ENCODE results near the gene CTSZ. TPM values are rescaled to one million over a fixed set of nuclear protein-coding genes. Genes with fewer than 3 reads are reported as not detected.
"Not testable (repeated sequence)": the region's sequence is repeated elsewhere in the genome, so short reads cannot be mapped to it uniquely, and the experiment has no call there.

Gene CTSZ
- total RNA-seq, 1 experiment from 2014 or later: 228 TPM

DNA sequence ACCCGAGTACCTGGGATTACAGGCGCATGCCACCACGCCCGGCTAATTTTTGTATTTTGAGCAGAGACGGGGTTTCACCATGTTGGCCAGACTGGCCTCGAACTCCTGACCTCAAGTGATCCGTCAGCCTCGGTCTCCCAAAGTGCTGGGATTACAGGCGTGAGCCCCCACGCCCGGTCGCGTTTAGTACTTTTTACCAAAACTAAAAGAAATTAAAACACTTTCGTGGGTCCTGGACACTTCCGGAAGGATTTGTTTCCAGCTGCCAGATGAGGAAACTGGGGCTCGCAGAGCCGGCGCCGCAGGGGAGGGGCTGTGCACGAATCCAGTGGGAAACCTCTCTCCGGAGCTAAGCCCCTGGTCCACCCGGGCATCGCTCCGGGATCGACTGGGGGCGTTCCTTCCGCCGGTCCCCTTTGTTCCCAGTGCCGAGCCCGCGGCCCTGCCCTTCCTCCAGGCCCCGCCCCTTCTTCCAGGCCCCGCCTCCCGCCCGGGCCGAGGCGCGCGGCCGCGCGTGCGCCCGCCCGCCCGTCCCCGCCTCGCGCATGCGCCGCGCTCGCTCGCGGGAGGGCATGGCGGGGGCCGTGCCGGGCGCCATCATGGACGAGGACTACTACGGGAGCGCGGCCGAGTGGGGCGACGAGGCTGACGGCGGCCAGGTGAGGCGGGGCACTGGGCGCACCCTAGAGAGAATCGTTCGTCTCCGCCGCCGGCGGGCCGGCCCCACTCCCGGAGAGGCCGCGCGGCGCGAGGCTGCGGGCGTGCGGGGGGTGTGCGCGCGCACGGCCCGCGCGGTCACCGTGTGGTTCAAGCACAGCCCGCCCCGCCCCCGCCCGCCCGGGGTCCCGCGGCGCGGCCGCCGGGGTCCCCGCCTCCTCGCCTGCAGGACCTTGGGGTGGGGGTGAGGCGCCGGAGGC lies 26.1 kb downstream of the CTSZ start, which contains the start of gene NELFCD:
Gene NELFCD (plus strand): TSS at position 546 of the 917 bp plus-strand sequence. CDS start 54 bp downstream, at position 600.
- DNase-seq (ENCODE audit: low spot score): peak; percentile 74

DNA sequence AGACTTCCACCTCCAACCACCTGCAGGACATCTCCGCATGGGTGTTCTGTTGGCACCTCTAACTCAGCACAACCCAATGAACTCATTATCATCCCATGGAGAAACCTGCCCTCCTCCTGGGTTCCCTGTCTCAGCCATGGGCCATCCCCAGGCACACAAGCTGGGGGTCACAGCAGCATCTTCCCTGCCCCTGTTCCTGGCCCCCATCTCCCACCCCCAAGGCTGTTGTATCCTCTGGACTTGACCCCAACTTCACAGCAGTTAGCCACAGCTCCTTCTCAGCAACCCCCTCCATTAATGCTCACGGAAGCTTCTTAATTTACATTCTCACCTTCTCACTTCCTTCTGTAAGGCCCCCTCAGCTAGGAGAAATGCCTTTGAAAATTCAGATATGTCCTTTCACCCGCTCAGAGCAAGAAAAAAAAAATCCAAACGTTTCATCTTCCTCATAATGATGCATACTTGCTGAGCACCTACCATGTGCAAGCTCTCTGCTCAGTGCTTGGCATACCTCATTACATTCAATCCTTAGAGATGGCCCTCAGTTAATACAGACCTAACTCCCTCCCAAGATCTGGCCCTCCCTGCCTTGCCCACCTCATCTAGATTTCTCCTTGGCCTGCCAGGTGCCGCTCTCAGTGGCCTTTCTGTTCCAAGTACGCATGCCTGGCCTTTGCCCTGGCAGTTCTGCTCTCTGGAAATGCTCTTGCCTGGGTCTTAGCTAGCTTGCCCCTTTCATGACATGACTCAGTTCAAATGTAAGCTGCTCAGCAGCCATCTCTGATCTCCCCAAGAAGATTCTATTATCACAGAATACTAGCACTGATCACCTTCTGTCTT lies 28.5 kb downstream of the CTSZ start:
- no peak for DNase-seq (ENCODE audit: low spot score)

DNA sequence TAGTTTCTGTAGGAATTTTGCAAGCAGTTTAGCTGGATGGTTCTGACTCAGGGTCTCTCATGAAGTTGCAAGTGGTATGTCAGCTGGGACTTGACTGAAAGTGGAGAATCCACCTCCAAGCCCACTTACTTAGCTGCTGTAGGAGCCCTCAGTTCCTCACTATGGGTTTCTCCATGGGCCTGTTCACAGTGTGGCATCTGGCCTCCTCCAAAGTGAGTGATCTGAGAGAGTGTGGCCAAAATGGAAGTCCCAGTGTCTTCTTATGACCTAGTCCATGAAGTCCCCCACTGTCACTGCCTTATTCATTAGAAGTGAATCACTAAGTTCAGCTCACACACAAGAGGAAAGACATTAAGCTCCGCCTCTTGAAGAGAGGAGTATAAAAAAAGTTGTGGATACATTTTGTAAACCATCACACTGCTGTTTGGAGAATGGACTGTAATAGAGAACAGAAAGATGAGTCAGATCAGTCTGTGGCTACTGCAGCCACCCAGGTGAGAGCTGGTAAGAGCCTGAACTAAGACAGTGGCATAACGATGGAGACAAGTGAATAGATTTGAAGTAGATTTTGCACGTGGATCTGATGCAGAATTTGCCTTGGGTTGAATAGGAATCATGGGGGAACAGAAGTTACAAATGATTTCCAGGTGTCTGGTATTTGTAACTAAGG lies 30.9 kb downstream of the CTSZ start:
- no peak for DNase-seq (ENCODE audit: low spot score)

DNA sequence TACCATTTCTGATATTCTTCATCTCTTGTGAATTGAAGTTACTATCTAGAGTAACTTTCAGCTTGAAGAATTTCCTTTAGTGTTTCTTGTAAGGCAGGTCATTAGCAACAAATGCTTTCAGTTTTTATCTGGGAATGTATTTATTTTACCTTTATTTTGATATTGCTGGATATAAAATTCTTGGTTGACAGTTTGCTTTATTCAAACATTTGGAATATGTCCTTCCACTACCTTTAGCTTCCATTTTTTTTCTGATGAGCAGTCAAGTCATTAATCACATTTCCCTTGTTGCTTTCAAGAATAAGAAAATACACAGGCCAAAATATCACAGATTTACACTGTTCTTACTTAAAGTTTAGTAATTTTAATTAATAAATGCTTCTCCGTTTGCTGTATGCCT lies 31.7 kb downstream of the CTSZ start:
- DNase-seq (ENCODE audit: low spot score): no peak

DNA sequence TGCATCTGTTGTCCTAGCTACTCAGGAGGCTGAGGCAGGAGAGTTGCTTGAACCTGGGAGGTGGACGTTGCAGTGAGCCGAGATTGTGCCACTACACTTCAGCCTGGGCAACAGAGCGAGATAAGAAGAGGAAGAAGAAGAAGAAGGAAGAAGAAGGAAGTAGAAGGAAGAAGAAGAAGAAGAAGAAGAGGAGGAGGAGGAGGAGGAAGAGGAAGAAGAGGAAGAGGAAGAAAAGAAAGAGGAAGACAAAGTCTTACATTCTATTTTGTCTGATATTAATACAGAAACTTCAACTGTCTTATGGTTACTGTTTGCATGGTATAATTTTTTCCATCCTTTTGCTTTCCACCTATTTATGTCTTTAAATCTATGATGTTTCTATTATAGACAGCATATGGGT lies 33.2 kb downstream of the CTSZ start:
- no peak for DNase-seq (ENCODE audit: low spot score)

DNA sequence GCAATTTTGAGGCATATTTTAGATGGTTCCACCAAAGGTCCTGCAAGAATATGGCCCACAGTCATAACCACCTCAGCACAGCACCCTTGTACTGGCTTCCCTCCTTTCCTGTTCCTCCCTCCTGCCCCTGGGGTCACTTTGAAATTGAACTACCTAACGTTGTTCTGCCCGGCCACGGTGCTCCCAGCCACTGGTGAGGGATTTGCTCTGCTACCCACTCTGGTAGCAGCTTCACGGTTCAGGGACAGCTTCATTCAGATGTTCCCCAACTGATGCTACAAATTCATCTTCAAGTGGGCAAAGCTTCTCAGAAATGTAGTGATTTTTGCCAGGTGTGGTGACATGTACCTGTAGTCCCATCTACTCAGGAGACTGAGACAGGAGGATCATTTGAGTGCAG lies 33.9 kb downstream of the CTSZ start:
- DNase-seq (ENCODE audit: low spot score): no peak

DNA sequence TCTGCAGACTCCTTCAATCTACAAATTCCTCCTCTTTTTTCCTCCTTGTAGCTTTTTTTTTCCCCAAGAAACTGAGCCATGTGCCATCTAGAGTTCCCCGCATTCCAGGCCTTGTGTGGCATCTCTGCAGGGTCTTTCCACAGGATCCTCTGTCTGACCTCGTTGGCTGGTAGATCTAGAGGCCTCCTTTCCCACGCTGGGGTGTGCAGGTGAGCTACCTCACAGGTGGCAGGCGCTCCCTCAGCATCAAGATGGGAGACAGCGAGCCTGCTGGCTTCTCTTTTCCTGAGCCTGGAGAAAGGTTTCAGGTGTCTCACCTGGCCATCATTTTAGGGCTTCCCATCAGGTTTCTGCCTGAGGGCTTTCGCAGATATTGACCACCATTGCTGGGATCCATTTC lies 35.6 kb downstream of the CTSZ start:
- no peak for DNase-seq (ENCODE audit: low spot score)

DNA sequence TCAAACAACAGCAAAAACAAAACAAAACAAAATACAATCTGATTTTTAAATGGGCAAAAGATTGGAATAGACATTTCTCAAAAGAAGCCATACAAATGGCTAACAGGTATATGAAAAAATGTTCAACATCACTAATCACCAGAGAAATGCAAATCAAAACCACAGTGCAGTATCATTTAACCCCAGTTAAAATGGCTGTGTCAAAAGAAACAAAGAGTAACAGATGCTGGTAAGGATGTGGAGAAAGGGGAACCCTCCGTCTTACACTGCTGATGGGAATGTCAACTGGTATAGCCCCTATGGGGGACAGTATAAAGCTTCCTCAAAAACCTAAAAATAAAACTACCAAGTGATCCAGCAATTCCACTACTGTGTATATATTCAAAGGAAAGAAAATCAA lies 36.9 kb downstream of the CTSZ start:
- no peak for DNase-seq (ENCODE audit: low spot score)

DNA sequence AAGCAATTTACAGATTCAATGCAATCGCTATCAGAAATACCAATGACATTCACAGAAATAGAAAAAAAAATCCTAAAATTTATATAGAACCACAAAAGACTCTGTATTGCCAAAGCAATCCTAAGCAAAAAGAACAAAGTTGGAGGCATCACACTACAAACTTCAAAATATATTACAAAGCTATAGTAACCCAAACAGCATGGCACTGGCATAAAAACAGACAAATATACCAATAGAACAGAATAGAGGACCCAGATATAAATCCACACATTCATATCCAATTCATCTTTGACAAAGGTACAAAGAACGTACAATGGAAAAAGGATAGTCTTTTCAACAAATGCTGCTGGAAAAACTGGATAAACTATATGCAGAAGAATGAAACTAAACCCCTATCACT lies 37.6 kb downstream of the CTSZ start:
- DNase-seq (ENCODE audit: low spot score): no peak

DNA sequence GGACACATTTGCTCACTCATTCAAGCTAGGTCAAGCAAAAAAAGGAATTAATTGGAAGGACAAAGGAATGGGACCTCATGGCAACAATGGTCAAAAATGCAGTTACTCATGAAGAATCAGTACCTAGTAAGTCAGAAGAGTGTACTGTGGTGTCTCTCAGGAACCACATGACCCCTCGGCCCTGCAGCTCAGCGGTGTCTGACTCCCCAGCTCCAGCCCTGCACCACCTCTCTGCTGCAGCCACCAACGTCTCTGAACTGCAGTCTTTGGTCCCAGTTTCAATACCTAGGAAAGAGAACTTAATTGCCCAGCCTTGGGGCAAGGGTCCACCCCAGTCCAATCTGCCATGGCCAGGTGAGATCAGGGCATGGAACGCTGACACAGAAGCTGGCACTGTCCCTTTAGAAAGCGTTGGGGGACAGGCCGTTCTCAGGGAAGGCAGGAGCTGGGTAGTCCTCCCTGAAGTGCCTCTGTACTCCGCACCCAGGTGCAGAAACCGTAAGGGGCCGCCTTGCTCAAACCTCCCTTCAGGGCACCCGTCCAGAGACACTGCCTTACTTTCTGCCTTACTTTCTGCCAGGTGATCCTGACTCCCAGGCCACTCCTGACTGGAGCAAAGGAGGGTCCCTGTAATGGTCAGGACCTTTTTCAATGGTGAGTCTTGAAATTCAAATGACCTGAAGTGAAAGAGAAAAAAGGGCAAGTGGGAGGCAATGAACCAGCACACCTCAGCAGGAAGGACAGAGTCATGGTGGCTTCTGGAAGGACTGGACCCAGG lies 39.2 kb downstream of the CTSZ start:
- no peak for DNase-seq (ENCODE audit: low spot score)

DNA sequence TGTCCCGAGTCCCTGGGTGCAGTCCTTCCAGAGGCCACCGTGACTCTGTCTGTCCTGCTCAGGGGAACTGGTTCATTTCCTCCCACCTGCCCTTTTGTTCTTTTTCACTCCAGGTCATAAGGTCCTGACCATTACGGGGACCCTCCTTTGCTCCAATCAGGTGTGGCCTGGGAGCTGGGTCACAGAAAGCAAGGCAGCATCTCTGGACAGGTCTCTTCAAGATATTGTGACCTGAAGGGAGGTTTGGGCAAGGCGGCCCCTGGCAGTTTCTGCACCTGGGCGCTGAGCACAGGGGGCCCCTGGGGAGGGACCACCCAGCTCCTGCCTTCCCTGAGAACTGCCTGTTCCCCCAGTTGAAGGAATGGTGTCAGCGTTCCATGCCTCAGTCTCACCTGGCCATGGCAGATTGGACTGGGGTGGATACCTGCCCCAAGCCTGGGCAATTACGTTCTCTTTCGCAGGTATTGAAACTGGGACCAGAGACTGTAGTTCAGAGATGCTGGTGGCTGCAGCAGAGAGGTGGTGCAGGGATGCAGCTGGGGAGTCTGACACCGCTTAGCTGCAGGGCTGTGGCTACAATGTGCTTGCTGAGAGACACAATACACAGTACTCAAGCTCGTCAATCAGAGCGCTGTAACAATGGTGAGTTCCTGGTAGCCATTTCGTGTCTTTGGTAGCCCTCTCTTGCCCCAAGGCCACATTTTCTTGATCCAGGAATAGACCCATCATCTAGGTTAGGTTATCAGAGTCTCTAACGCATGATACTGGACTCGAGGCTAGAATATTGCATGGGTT lies 41.6 kb downstream of the CTSZ start:
- no peak for DNase-seq (ENCODE audit: low spot score)

DNA sequence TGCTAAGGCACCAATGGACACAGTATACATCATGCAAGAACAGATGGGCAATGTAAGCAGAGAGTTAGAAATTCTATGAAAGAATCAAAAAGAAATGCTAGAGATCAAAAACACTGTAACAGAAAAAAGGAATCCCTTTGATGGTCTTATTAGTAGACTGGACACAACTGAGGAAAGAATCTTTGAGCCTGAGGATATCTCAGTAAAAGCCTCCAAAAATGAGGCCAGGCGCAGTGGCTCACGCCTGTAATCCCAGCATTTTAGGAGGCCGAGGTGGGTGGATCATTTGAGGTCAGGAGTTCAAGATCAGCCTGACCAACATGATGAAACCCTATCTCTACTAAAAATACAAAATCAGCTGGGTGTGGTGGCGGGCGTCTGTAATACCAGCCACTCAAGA lies 43.1 kb downstream of the CTSZ start:
- DNase-seq (ENCODE audit: low spot score): not testable (repeated sequence)

DNA sequence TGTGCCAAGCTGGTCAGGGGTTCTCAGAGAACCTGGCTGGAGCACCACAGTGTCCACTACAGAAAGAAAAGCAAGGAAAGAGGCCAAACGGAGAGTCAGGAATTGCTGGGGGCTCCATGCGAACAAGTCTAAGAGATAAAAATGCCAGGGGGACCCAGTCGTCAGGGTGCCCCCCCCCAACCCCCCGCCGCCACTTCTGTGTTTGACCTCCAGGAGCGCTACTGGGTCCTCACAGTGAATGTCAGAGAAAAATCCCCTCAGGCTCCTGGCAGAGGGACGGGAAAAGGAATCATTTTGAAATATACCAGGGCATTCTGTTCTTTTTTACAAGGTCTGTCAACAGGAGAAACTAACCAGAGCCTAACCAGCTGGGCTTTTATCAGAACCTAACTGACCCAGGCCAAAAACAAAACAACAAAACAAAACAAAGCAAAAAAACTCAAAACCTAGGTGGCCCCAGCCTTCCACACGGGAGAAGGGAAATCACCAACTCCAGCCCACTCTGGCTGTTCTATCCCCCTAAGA lies 43.9 kb downstream of the CTSZ start:
- DNase-seq (ENCODE audit: low spot score): no peak

DNA sequence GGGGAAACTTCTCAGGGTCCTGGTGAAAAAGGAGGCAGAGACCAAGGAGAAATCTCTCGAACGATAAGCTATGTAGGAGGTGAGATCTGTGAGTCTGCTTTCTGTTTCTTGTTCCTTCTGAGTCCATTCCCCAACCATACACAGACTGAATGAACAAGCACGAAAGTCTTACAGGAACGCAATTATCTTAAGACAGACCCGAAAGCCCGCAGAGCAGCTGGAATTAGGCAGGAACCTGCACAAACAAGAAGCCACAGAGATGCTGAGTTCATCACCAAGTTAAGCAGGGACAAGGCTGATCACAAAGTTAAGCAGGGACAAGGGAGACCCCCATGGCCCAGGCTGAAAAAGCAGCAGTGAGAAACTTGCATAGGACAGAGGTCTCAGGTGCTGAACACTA lies 47.4 kb downstream of the CTSZ start:
- no peak for DNase-seq (ENCODE audit: low spot score)

DNA sequence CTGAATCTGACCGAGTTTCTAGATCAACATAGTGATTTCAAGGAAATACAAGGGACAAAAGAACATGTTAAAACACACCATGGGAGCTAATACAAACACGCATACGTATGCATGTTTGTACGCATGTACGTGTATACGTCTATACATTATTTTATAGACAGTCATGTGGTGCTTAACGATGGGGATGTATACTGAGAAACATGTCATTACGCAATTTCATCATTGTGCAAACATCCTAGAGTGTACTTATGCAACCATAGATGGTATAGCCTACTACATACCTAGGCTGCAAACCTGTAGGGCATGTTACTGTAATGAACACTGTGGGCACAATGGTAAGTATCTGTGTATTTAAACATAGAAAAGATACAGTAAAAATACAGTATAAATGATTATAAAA lies 51.0 kb downstream of the CTSZ start:
- no peak for DNase-seq (ENCODE audit: low spot score)

DNA sequence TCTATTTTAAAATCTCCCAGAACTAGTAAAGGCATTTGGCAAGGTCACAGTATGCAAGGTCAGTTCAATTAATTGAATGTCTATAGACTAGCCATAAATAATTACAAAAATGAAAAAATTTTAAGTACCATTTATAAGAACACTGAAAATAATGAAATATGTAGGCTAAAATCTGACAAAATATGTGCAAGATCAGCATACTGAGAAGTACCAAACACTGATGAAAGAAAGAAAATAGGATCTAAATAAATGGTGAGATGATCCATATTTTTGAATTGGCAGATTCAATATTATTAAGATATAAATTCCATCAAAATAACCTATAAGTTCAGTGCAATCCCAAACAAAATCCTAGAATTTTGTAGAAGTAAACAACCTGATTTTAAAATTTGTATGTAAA lies 54.0 kb downstream of the CTSZ start:
- no peak for DNase-seq (ENCODE audit: low spot score)

DNA sequence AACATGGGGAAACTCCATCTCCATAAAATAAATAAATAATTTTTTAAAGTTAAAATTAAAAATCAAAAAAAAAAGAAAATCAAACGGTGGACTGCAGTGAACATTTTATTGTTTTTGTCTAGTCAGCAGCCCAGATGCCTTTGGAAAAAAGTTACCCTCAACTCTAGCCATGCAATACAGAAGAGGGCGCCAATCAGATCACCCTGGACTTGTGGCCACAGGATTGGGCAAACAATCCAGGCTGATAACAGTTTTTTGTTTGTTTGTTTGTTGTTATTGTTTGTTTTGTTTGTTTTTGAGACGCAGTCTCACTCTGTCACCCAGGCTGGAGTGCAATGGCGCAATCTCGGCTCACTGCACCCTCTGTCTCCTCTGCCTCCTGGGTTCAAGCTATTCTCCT lies 56.5 kb downstream of the CTSZ start:
- no peak for DNase-seq (ENCODE audit: low spot score)

DNA sequence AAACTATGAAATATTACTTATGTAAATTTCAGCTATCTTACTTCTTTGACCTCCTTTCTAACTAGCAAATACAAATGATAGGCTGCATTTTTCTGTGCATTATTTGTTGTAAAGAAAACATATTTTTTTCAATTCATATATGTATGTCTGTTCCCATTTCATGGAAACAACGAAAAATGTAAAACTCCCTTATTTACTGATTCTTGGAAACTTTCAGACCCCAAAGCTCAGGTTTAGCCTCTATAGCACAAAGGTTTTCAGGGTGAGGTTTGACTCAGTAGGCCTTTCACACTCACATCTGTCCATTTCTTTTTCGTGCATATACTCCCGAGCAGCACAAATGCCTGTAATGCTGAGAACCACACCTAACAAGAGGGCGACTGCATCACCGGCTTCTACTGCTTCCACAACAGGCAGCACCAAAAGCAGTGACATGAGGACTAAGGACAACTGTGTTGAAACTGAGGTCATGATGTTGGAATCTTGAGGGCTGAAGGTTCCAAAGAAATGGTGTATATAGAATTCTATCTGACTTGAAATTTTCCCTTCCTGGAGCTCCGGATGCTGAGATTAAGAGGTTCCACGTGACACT lies 59.2 kb downstream of the CTSZ start:
- DNase-seq (ENCODE audit: low spot score): not testable (repeated sequence)

DNA sequence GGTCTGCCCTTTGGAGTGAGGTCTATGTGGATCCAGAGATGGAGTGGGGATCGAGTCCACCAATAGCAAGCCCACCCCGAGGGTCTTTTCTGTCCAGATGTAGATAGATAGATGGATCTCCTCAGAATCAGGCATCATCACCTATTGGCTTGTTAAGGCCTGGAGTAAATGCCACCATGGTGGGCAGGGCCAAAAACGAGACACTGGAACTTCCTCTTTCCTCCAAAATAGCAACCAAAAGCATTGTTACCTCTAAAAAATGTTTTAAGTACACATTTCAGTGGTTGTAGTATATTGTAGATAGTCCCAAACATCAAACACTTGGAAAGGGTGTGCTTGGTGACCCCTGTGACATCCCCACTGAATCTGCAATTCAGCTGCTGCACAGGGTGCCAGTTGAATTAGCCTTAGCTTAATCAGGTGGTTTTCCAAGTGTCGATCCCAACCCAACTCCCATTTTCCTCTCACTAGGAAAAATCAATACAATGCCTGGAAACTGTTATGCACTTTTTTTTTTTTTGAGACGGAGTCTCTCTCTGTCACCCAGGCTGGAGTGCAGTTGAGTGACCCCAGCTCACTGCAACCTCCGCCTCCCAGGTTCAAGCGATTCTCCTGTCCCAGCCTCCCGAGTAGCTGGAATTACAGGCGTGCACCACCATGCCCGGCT lies 61.0 kb downstream of the CTSZ start:
- DNase-seq (ENCODE audit: low spot score): no peak

Data from A172 (cell line).